Umbilical cord (tissue), 2 donors: Measurements from ENCODE around the gene KCNH4. TPM values are rescaled to one million over a fixed set of nuclear protein-coding genes. Genes with fewer than 3 reads are reported as not detected.
"Not testable (repeated sequence)": the region's sequence is repeated elsewhere in the genome, so short reads cannot be mapped to it uniquely, and the experiment has no call there.

Experiments used
- DNase-seq: peaks from one replicate; pipeline ENCODE4 v3.0.0-alpha.2; 2015; ENCODE audit warnings: low spot score
- total RNA-seq: library from RNA; depleted of rRNA; stranded (reverse); fragments of >200 nt; gene quantifications from one replicate; pipeline ENCODE4 v1.2.3, GENCODE V29; 2014; ENCODE audit warnings: low replicate concordance; ENCODE audit not compliant: insufficient read depth

KCNH4 gene
- total RNA-seq: not detected

GRCh38 chr17:42180922-42181850, at the start of gene KCNH4:
Gene KCNH4, minus strand, starts transcription at chr17:42181142. Its CDS starts 197 bp downstream, at chr17:42180945.
- no peak for DNase-seq

GRCh38 chr17:42230225-42230624, 49.3 kb upstream of the KCNH4 start:
- DNase-seq: no peak

GRCh38 chr17:42227849-42228700, 47.1 kb upstream of the KCNH4 start:
- peak; percentile 19 for DNase-seq

- no peak for DNase-seq
Measured at GRCh38 chr17:42225646-42226045, 44.7 kb upstream of the KCNH4 start.

- no peak for DNase-seq
Measured at GRCh38 chr17:42224651-42225050, 43.7 kb upstream of the KCNH4 start.

- no peak for DNase-seq
Measured at GRCh38 chr17:42221886-42222745, 41.2 kb upstream of the KCNH4 start.

GRCh38 chr17:42219280-42219679, 38.3 kb upstream of the KCNH4 start:
- not testable (repeated sequence) for DNase-seq

GRCh38 chr17:42214156-42214555, 33.2 kb upstream of the KCNH4 start:
- DNase-seq: no peak

- DNase-seq: no peak
Measured at GRCh38 chr17:42212382-42212781, 31.4 kb upstream of the KCNH4 start.

GRCh38 chr17:42211921-42212341, 31.0 kb upstream of the KCNH4 start:
- DNase-seq: not testable (repeated sequence)

- DNase-seq: no peak
Measured at GRCh38 chr17:42210046-42210445, 29.1 kb upstream of the KCNH4 start.

- not testable (repeated sequence) for DNase-seq
Measured at GRCh38 chr17:42206153-42206612, 25.2 kb upstream of the KCNH4 start.

- no peak for DNase-seq
Measured at GRCh38 chr17:42203354-42203753, 22.4 kb upstream of the KCNH4 start.

- no peak for DNase-seq
Measured at GRCh38 chr17:42202696-42203095, 21.8 kb upstream of the KCNH4 start.

GRCh38 chr17:42202159-42202558, 21.2 kb upstream of the KCNH4 start:
- DNase-seq: no peak

- no peak for DNase-seq
Measured at GRCh38 chr17:42201458-42201772, 20.5 kb upstream of the KCNH4 start.

- DNase-seq: no peak
Measured at GRCh38 chr17:42200706-42201457, 19.9 kb upstream of the KCNH4 start.

GRCh38 chr17:42199416-42200011, 18.6 kb upstream of the KCNH4 start:
- no peak for DNase-seq

GRCh38 chr17:42198897-42199296, 18.0 kb upstream of the KCNH4 start:
- no peak for DNase-seq

GRCh38 chr17:42197564-42198156, 16.7 kb upstream of the KCNH4 start:
- DNase-seq: no peak
